T-helper 1 cell treated with Interleukin-12 subunit alpha and Interleukin-12 subunit beta and Interleukin-4 antibody, amounts not matched to agents 30 μg/mL and 1 μg/mL, for 36 hours (primary cell): ENCODE results near the gene ZNF565.
"Not testable (repeated sequence)": the region's sequence is repeated elsewhere in the genome, so short reads cannot be mapped to it uniquely, and the experiment has no call there.

ENCODE experiments used
- H3K27ac Mint-ChIP-seq: one replicate; pipeline ENCODE4 v1.8.0; 2021; ENCODE audit warnings: mild to moderate bottlenecking, mixed read lengths
- H3K27me3 Mint-ChIP-seq: one replicate; pipeline ENCODE4 v1.8.0; 2021; ENCODE audit warnings: low read depth, mixed read lengths
- H3K36me3 Mint-ChIP-seq: one replicate; pipeline ENCODE4 v1.8.0; 2021; ENCODE audit warnings: low read depth, mixed read lengths
- H3K4me1 Mint-ChIP-seq: one replicate; pipeline ENCODE4 v1.8.0; 2021; ENCODE audit warnings: low read depth, mixed read lengths
- H3K4me3 Mint-ChIP-seq: one replicate; pipeline ENCODE4 v1.8.0; 2021; ENCODE audit warnings: mild to moderate bottlenecking, moderate library complexity, mixed read lengths
- H3K9me3 Mint-ChIP-seq: one replicate; pipeline ENCODE4 v1.8.0; 2021; ENCODE audit warnings: mixed read lengths

The ZNF565 gene

DNA sequence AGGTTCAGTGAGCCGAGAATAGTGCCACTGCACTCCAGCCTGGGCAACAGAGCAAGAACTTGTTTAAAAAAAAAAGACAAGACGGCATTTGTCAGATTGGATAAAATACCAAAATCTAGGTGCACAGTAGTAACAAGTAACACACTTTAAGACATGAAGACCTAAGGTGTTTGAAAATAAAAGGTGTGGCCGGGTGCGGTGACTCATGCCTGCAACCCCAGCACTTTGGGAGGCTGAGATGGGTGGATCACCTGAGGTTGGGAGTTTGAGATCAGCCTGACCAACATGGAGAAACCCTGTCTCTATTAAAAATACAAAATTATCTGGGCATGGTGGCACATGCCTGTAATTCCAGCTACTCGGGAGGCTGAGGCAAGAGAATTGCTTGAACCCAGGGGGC lies 27.7 kb downstream of the ZNF565 start:
- H3K9me3 Mint-ChIP-seq, H3K4me1 Mint-ChIP-seq, H3K27me3 Mint-ChIP-seq, H3K27ac Mint-ChIP-seq, H3K4me3 Mint-ChIP-seq, H3K36me3 Mint-ChIP-seq: not testable (repeated sequence)

- Mint-ChIP-seq H3K9me3 (no peaks in the 10 kb centered on the region), H3K36me3 (no peaks in the 10 kb centered on the region), H3K27ac (no peak overlapping the region), H3K4me1 (no peaks in the 10 kb centered on the region), H3K27me3 (no peaks in the 10 kb centered on the region), H3K4me3 (no peak overlapping the region)
Measured at GRCh38 chr19:36183245-36183628, 31.2 kb downstream of the ZNF565 start.

- no peak overlapping the region for H3K4me3 Mint-ChIP-seq
Measured at GRCh38 chr19:36182612-36183244, 31.7 kb downstream of the ZNF565 start.

DNA sequence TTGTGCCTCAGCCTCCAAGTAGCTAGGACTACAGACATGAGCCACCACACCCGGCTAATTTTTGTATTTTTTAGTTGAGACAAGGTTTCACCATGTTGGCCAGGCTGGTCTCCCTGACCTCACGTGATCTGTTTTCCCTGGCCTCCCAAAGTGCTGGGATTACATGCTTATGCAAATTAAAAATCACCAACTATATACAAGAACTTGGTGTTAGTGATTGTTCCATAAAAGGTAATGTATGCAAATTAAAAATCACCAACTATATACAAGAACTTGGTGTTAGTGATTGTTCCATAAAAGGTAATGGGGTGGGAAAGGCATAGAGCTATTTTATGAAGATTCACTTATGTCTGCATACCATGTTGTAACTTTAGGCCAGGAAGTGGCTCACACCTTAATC lies 35.4 kb downstream of the ZNF565 start:
- H3K27me3 Mint-ChIP-seq, H3K9me3 Mint-ChIP-seq, H3K36me3 Mint-ChIP-seq, H3K4me3 Mint-ChIP-seq, H3K27ac Mint-ChIP-seq, H3K4me1 Mint-ChIP-seq: not testable (repeated sequence)

More at GRCh38 chr19:36182612-36183244, 31.7 kb downstream of the ZNF565 start:
- H3K4me1 Mint-ChIP-seq: no peaks in the 10 kb centered on the region
- H3K36me3 Mint-ChIP-seq: no peaks in the 10 kb centered on the region
- no peaks in the 10 kb centered on the region for H3K9me3 Mint-ChIP-seq
- H3K27ac Mint-ChIP-seq: no peak overlapping the region
- no peaks in the 10 kb centered on the region for H3K27me3 Mint-ChIP-seq

DNA sequence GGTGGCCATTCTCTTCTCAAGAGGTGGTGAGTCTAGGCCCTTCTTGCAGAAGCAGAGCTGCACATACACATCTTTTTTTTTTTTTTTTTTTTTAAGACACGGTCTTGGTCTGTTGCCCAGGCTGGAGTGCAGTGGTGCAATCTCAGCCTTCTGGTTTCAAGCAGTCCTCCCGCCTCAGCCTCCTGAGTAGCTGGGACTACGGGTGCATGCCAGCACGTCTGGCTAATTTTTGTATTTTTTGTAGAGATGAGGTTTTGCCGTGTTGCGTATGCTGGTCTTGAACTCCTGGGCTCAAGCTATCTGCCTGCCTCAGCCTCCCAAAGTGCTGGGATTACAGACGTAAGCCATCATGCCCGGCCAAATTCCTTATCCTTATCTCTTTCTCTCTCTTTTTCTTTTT lies 40.6 kb downstream of the ZNF565 start:
- H3K9me3 Mint-ChIP-seq, H3K36me3 Mint-ChIP-seq, H3K27ac Mint-ChIP-seq, H3K27me3 Mint-ChIP-seq, H3K4me3 Mint-ChIP-seq, H3K4me1 Mint-ChIP-seq: not testable (repeated sequence)

- Mint-ChIP-seq H3K9me3 (no peaks in the 10 kb centered on the region), H3K27ac (no peak overlapping the region), H3K4me3 (no peak overlapping the region), H3K4me1 (peaks cover 6% of the 10 kb centered on the region), H3K27me3 (no peaks in the 10 kb centered on the region), H3K36me3 (peaks cover 3% of the 10 kb centered on the region)
Measured at GRCh38 chr19:36172852-36173251, 41.6 kb downstream of the ZNF565 start.

DNA sequence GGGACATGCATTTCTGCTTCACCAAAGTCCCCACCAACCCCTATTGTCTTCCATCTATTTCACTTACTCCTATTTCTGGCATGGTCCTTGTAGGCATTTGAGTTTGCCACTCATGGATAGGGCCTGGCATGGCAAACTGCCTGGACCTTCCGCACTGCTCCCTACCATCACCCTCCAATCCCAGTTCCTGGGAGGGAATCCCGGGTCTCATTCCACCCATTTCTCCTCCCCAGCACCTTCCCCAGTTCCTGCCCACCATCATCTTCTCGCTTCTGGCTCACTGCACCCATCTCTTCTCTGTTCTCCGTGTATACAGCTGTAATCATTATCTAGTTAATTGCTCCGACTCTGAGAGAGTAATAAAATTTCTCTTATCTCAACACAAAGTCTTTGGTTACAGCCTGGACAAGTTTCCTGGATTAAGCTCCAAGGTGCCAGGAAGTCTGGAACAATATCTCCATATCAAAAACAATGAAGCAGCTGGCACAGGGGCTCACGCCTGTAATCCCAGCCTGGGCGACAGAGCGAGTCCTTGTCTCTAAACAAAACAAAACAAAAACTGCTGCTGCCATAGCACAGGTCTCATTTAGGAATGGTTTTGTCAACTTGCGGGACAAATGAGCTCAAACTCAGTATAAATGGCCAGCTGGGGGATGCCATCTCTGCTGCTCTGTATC lies 45.2 kb downstream of the ZNF565 start:
- H3K36me3 Mint-ChIP-seq: peaks cover 2% of the 10 kb centered on the region
- H3K4me1 Mint-ChIP-seq: peaks cover 4% of the 10 kb centered on the region
- H3K27ac Mint-ChIP-seq: no peak overlapping the region
- H3K27me3 Mint-ChIP-seq: no peaks in the 10 kb centered on the region
- H3K9me3 Mint-ChIP-seq: no peaks in the 10 kb centered on the region
- H3K4me3 Mint-ChIP-seq: no peak overlapping the region

GRCh38 chr19:36163813-36164212 lies 50.7 kb downstream of the ZNF565 start:
- Mint-ChIP-seq H3K27me3 (no peaks in the 10 kb centered on the region), H3K4me3 (no peak overlapping the region), H3K36me3 (peaks cover 6% of the 10 kb centered on the region), H3K4me1 (peaks cover 1% of the 10 kb centered on the region), H3K27ac (no peak overlapping the region), H3K9me3 (no peaks in the 10 kb centered on the region)

GRCh38 chr19:36160821-36161596 lies 53.5 kb downstream of the ZNF565 start:
- H3K27ac Mint-ChIP-seq: no peak overlapping the region
- H3K9me3 Mint-ChIP-seq: no peaks in the 10 kb centered on the region

GRCh38 chr19:36153126-36153525 lies 61.3 kb downstream of the ZNF565 start:
- H3K9me3 Mint-ChIP-seq: no peaks in the 10 kb centered on the region
- H3K4me3 Mint-ChIP-seq: no peak overlapping the region
- peaks cover 21% of the 10 kb centered on the region for H3K36me3 Mint-ChIP-seq
- H3K27ac Mint-ChIP-seq: no peak overlapping the region
- no peaks in the 10 kb centered on the region for H3K27me3 Mint-ChIP-seq
- H3K4me1 Mint-ChIP-seq: peaks cover 4% of the 10 kb centered on the region

More at GRCh38 chr19:36160821-36161596, 53.5 kb downstream of the ZNF565 start:
- H3K4me3 Mint-ChIP-seq: no peak overlapping the region
- peaks cover 4% of the 10 kb centered on the region for H3K36me3 Mint-ChIP-seq
- H3K27me3 Mint-ChIP-seq: no peaks in the 10 kb centered on the region
- H3K4me1 Mint-ChIP-seq: peaks cover 1% of the 10 kb centered on the region

GRCh38 chr19:36152352-36153091 lies 61.9 kb downstream of the ZNF565 start, which contains the start of gene COX7A1:
TSS of gene COX7A1 (minus strand) at chr19:36152447. CDS start at chr19:36152407, 40 bp downstream.
- H3K36me3 Mint-ChIP-seq: peaks cover 23% of the 10 kb centered on the region
- H3K4me3 Mint-ChIP-seq: no peak within 1 kb of the TSS
- H3K27me3 Mint-ChIP-seq: no peaks in the 10 kb centered on the region
- no peak within 1 kb of the TSS for H3K27ac Mint-ChIP-seq
- H3K9me3 Mint-ChIP-seq: no peaks in the 10 kb centered on the region
- peaks cover 4% of the 10 kb centered on the region for H3K4me1 Mint-ChIP-seq

DNA sequence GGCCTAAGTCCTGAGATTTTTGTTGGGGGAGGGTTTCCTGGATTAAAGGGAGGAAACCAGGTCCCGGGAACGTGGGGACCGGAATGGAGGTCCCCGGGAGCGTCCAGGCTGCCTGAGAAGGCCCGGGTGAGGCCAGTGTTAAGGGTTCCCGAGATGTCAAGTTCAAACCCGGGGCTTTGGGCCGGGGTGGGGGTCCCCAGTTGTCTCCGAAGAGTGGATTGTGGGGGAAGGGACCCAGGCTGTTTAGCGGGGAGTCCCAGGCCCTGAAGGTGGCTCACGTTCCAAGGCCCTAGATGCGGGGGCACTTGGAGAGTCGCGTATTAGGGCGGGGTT lies 62.5 kb downstream of the ZNF565 start:
- Mint-ChIP-seq H3K4me3 (no peak overlapping the region), H3K36me3 (peaks cover 27% of the 10 kb centered on the region), H3K4me1 (peaks cover 4% of the 10 kb centered on the region), H3K27ac (no peak overlapping the region), H3K27me3 (no peaks in the 10 kb centered on the region), H3K9me3 (no peaks in the 10 kb centered on the region)

- no peak overlapping the region for H3K27ac Mint-ChIP-seq
- no peaks in the 10 kb centered on the region for H3K27me3 Mint-ChIP-seq
- H3K4me1 Mint-ChIP-seq: peaks cover 5% of the 10 kb centered on the region
- peaks cover 32% of the 10 kb centered on the region for H3K36me3 Mint-ChIP-seq
- H3K9me3 Mint-ChIP-seq: no peaks in the 10 kb centered on the region
- no peak overlapping the region for H3K4me3 Mint-ChIP-seq
Measured at GRCh38 chr19:36151144-36152018, 63.1 kb downstream of the ZNF565 start.

DNA sequence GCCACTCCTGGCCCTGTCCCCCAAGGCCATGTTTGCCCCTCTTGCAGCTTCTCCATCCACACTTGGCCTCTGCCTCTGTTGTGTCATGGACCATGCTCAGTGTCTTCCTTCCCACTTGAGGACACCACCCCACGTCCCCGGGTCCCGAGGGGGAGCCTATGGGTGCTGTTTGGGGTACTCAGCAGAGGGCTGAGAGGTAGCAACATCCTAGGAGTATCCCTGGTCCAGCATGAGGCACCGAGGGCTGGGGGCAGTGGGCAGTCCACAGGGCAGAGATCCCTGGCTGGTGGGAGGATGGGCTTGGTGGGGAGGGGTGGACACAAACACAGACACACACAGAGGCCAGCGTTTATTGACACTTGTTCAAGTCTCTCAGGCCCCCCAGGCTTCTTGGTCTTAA lies 63.9 kb downstream of the ZNF565 start:
- Mint-ChIP-seq H3K27me3 (no peaks in the 10 kb centered on the region), H3K4me3 (no peak overlapping the region), H3K4me1 (peaks cover 5% of the 10 kb centered on the region), H3K27ac (no peak overlapping the region), H3K9me3 (no peaks in the 10 kb centered on the region), H3K36me3 (peaks cover 40% of the 10 kb centered on the region)
